Airway epithelial cell (primary cell): ENCODE results near the gene KRTAP1-5. TPM values are rescaled to one million over a fixed set of nuclear protein-coding genes. Genes with fewer than 3 reads are reported as not detected.

Source experiments
- total RNA-seq: library from RNA; depleted of rRNA; stranded (reverse); fragments of >200 nt; gene quantifications from 2 replicates; pipeline ENCODE4 v1.2.3, GENCODE V29; 2015

Gene KRTAP1-5
- not detected in 2 replicates for total RNA-seq

GRCh38 chr17:41026715-41027471, at the start of gene KRTAP1-5:
Gene KRTAP1-5, minus strand, starts transcription at chr17:41027208. Its CDS starts 53 bp downstream, at chr17:41027155.

GRCh38 chr17:41065829-41066624, 39.0 kb upstream of the KRTAP1-5 start, which contains the start of gene KRTAP2-4:
Gene KRTAP2-4, minus strand, starts transcription at chr17:41065879. Its CDS starts 34 bp downstream, at chr17:41065845.

GRCh38 chr17:41060052-41060604, 33.1 kb upstream of the KRTAP1-5 start, which contains the start of gene KRTAP2-3:
Gene KRTAP2-3, minus strand, starts transcription at chr17:41060114. Its CDS starts 64 bp downstream, at chr17:41060050.

GRCh38 chr17:41055130-41055529, 28.1 kb upstream of the KRTAP1-5 start, which contains the start of gene KRTAP2-2:
Gene KRTAP2-2, minus strand, starts transcription at chr17:41055230. Its CDS starts 19 bp downstream, at chr17:41055211.

GRCh38 chr17:41046735-41047465, 19.9 kb upstream of the KRTAP1-5 start, which contains the start of gene KRTAP2-1:
Gene KRTAP2-1, minus strand, starts transcription at chr17:41047316. Its CDS starts 49 bp downstream, at chr17:41047267.

GRCh38 chr17:41040783-41041571, 14.0 kb upstream of the KRTAP1-5 start, which contains the start of gene KRTAP1-1:
Gene KRTAP1-1, minus strand, starts transcription at chr17:41041450. Its CDS starts 53 bp downstream, at chr17:41041397.

GRCh38 chr17:41034346-41034935, 7.4 kb upstream of the KRTAP1-5 start, which contains the start of gene KRTAP1-3:
Gene KRTAP1-3, minus strand, starts transcription at chr17:41034874. Its CDS starts 53 bp downstream, at chr17:41034821.

GRCh38 chr17:41029633-41030245, 2.7 kb upstream of the KRTAP1-5 start, which contains the start of gene KRTAP1-4:
Gene KRTAP1-4, minus strand, starts transcription at chr17:41030195. Its CDS starts 117 bp downstream, at chr17:41030078.

GRCh38 chr17:41008811-41009210, 18.2 kb downstream of the KRTAP1-5 start, which contains the start of gene KRTAP3-1:
Gene KRTAP3-1, minus strand, starts transcription at chr17:41009128. Its CDS starts 54 bp downstream, at chr17:41009074.

GRCh38 chr17:40999563-40999962, 27.4 kb downstream of the KRTAP1-5 start, which contains the start of gene KRTAP3-2:
Gene KRTAP3-2, minus strand, starts transcription at chr17:40999906. Its CDS starts 53 bp downstream, at chr17:40999853.

GRCh38 chr17:40993839-40994238, 33.2 kb downstream of the KRTAP1-5 start, which contains the start of gene KRTAP3-3:
Gene KRTAP3-3, minus strand, starts transcription at chr17:40994164. Its CDS starts 67 bp downstream, at chr17:40994097.

GRCh38 chr17:40984226-40984625, 42.8 kb downstream of the KRTAP1-5 start, which contains the start of gene KRT40:
Gene KRT40, minus strand, starts transcription at chr17:40984326. Its CDS starts 53 bp downstream, at chr17:40984273.

Other genes with a start within 250 kb of the KRTAP1-5 start
- not detected in 2 replicates for gene KRT27, start 244.7 kb downstream of the KRTAP1-5 start, total RNA-seq
- gene KRT28, start 227.2 kb downstream of the KRTAP1-5 start, total RNA-seq, result not detected in 2 replicates
- 59.0 and 68.3 TPM in 2 replicates for gene KRT10, start 204.6 kb downstream of the KRTAP1-5 start, total RNA-seq
- gene KRT12, start 160.0 kb downstream of the KRTAP1-5 start, total RNA-seq, result not detected in 2 replicates
- not detected in 2 replicates for gene KRT20, start 142.0 kb downstream of the KRTAP1-5 start, total RNA-seq
- 35.7 and 36.8 TPM in 2 replicates for gene KRT23, start 89.6 kb downstream of the KRTAP1-5 start, total RNA-seq
- gene KRT39, start 60.3 kb downstream of the KRTAP1-5 start, total RNA-seq, result not detected in 2 replicates
- gene KRT40, start 42.9 kb downstream of the KRTAP1-5 start, total RNA-seq, result 0.07 TPM in 1 of 2 replicates, not detected in the other
- not detected in 2 replicates for gene KRTAP3-3, start 33.0 kb downstream of the KRTAP1-5 start, total RNA-seq
- gene KRTAP3-2, start 27.3 kb downstream of the KRTAP1-5 start, total RNA-seq, result not detected in 2 replicates
- not detected in 2 replicates for gene KRTAP3-1, start 18.1 kb downstream of the KRTAP1-5 start, total RNA-seq
- not detected in 2 replicates for gene KRTAP1-4, start 3.0 kb upstream of the KRTAP1-5 start, total RNA-seq
- gene KRTAP1-3, start 7.7 kb upstream of the KRTAP1-5 start, total RNA-seq, result not detected in 2 replicates
- gene KRTAP1-1, start 14.2 kb upstream of the KRTAP1-5 start, total RNA-seq, result not detected in 2 replicates
- gene KRTAP2-1, start 20.1 kb upstream of the KRTAP1-5 start, total RNA-seq, result not detected in 2 replicates
- not detected in 2 replicates for gene KRTAP2-2, start 28.0 kb upstream of the KRTAP1-5 start, total RNA-seq
- gene KRTAP2-3, start 32.9 kb upstream of the KRTAP1-5 start, total RNA-seq, result 0.21 and 0.84 TPM in 2 replicates
- gene KRTAP2-4, start 38.7 kb upstream of the KRTAP1-5 start, total RNA-seq, result not detected in 2 replicates
- gene KRTAP4-7, start 56.9 kb upstream of the KRTAP1-5 start, total RNA-seq, result not detected in 2 replicates
- not detected in 2 replicates for gene KRTAP4-8, start 70.9 kb upstream of the KRTAP1-5 start, total RNA-seq
- gene KRTAP4-16, start 75.0 kb upstream of the KRTAP1-5 start, total RNA-seq, result not detected in 2 replicates
- not detected in 2 replicates for gene KRTAP4-9, start 78.2 kb upstream of the KRTAP1-5 start, total RNA-seq
- not detected in 2 replicates for gene KRTAP4-11, start 91.2 kb upstream of the KRTAP1-5 start, total RNA-seq
- not detected in 2 replicates for gene KRTAP4-12, start 97.0 kb upstream of the KRTAP1-5 start, total RNA-seq
- not detected in 2 replicates for gene KRTAP4-6, start 113.3 kb upstream of the KRTAP1-5 start, total RNA-seq
- not detected in 2 replicates for gene KRTAP4-5, start 122.6 kb upstream of the KRTAP1-5 start, total RNA-seq
- not detected in 2 replicates for gene KRTAP4-4, start 133.5 kb upstream of the KRTAP1-5 start, total RNA-seq
- not detected in 2 replicates for gene KRTAP4-3, start 141.0 kb upstream of the KRTAP1-5 start, total RNA-seq
- gene KRTAP4-2, start 151.0 kb upstream of the KRTAP1-5 start, total RNA-seq, result not detected in 2 replicates
- not detected in 2 replicates for gene KRTAP4-1, start 157.7 kb upstream of the KRTAP1-5 start, total RNA-seq
- not detected in 2 replicates for gene KRTAP9-1, start 162.7 kb upstream of the KRTAP1-5 start, total RNA-seq
- gene KRTAP9-2, start 199.4 kb upstream of the KRTAP1-5 start, total RNA-seq, result not detected in 2 replicates
- not detected in 2 replicates for gene KRTAP9-3, start 205.2 kb upstream of the KRTAP1-5 start, total RNA-seq
- gene KRTAP9-8, start 210.8 kb upstream of the KRTAP1-5 start, total RNA-seq, result not detected in 2 replicates
- gene KRTAP9-4, start 222.5 kb upstream of the KRTAP1-5 start, total RNA-seq, result not detected in 2 replicates
- gene KRTAP9-9, start 228.2 kb upstream of the KRTAP1-5 start, total RNA-seq, result not detected in 2 replicates
- gene KRTAP9-6, start 238.2 kb upstream of the KRTAP1-5 start, total RNA-seq, result not detected in 2 replicates
- gene KRTAP9-7, start 248.5 kb upstream of the KRTAP1-5 start, total RNA-seq, result not detected in 2 replicates